Erythroblast (primary cell): ENCODE results near the gene DMD.

ENCODE experiments used
- DNase-seq, 2 experiments: peaks; one replicate each; lab custom pipeline; 2025; lab: John Stamatoyannopoulos, UW
- GATA1 ChIP-seq: IDR thresholded peaks from 2 replicates; pipeline ENCODE4 v1.6.1; 2011; ENCODE audit warnings: low read depth, mild to moderate bottlenecking, control low read depth, low read length, moderate library complexity
- POLR2A ChIP-seq: IDR thresholded peaks from 2 replicates; pipeline ENCODE4 v1.6.1; 2011; ENCODE audit warnings: mild to moderate bottlenecking, low read length

The DMD gene

GRCh38 chrX:31132821-31133241 lies 2078.5 kb downstream of the DMD start:
- no peak for TF ChIP-seq POLR2A
- no peak for TF ChIP-seq GATA1
- DNase-seq: no peak

- TF ChIP-seq GATA1: no peak
- TF ChIP-seq POLR2A: no peak
- DNase-seq: no peak
These were observed 2080.7 kb downstream of the DMD start for GRCh38 chrX:31130457-31131220.

- no peak for DNase-seq
- TF ChIP-seq POLR2A (no peak), GATA1 (no peak)
These were observed 2082.5 kb downstream of the DMD start for GRCh38 chrX:31128855-31129254.

- DNase-seq: no peak
- TF ChIP-seq POLR2A: no peak
- no peak for TF ChIP-seq GATA1
These were observed 2083.6 kb downstream of the DMD start for GRCh38 chrX:31127716-31128115.

- no peak for TF ChIP-seq GATA1
- no peak for TF ChIP-seq POLR2A
- DNase-seq: no peak
These were observed 2085.1 kb downstream of the DMD start for GRCh38 chrX:31126205-31126604.

- no peak for DNase-seq
- TF ChIP-seq GATA1 (no peak), POLR2A (no peak)
These were observed 2086.8 kb downstream of the DMD start for GRCh38 chrX:31124536-31124935.

- TF ChIP-seq GATA1: no peak
- no peak for TF ChIP-seq POLR2A
- DNase-seq: no peak
These were observed 2088.0 kb downstream of the DMD start for GRCh38 chrX:31123335-31123734.

- TF ChIP-seq GATA1 (no peak), POLR2A (no peak)
- DNase-seq: no peak
These were observed 2094.1 kb downstream of the DMD start for GRCh38 chrX:31117266-31117665.

- TF ChIP-seq POLR2A: no peak
- no peak for TF ChIP-seq GATA1
- no peak for DNase-seq
These were observed 2096.0 kb downstream of the DMD start for GRCh38 chrX:31115398-31115797.

- no peak for TF ChIP-seq POLR2A
- no peak for TF ChIP-seq GATA1
- no peak for DNase-seq
These were observed 2096.5 kb downstream of the DMD start for GRCh38 chrX:31114858-31115257.

GRCh38 chrX:31112226-31112999 lies 2098.9 kb downstream of the DMD start:
- DNase-seq: no peak

GRCh38 chrX:31110657-31111056 lies 2100.7 kb downstream of the DMD start:
- DNase-seq: no peak

More at GRCh38 chrX:31112226-31112999, 2098.9 kb downstream of the DMD start:
- TF ChIP-seq GATA1 (no peak), POLR2A (no peak)

GRCh38 chrX:31099536-31100090 lies 2111.7 kb downstream of the DMD start:
- no peak for TF ChIP-seq GATA1
- TF ChIP-seq POLR2A: no peak
- no peak for DNase-seq

More at GRCh38 chrX:31110657-31111056, 2100.7 kb downstream of the DMD start:
- no peak for TF ChIP-seq GATA1
- no peak for TF ChIP-seq POLR2A

GRCh38 chrX:31098079-31098478 lies 2113.3 kb downstream of the DMD start:
- TF ChIP-seq POLR2A (no peak), GATA1 (no peak)
- no peak for DNase-seq
